Measurements from ENCODE around the gene ZNF692. TPM values are rescaled to one million over a fixed set of nuclear protein-coding genes. Genes with fewer than 3 reads are reported as not detected.

The ZNF692 gene
- total and polyA plus RNA-seq, 4 donors: 26.1 to 58.5 (median 36.3) TPM

GRCh38 chr1:248862998-248863881 lies 4.4 kb upstream of the ZNF692 start:
- peaks cover 0 to 25% (median 4%) of the 10 kb centered on the region in 5 donors for H3K4me1 ChIP-seq (ENCODE audit: control insufficient read depth in 5 of 5, insufficient read depth in 5 of 5, low read length in 5 of 5)
- no peaks in the 10 kb centered on the region for H3K27me3 ChIP-seq (ENCODE audit: control insufficient read depth in 3 of 3, insufficient read depth in 3 of 3, low read length in 2 of 3)
- H3K9ac ChIP-seq (ENCODE audit: insufficient read depth in 1 of 2, low read length in 2 of 2): peak overlapping the region in 1 of 2 donors; percentile 20
- 9 to 11% methylated on average over 39 to 46 of the region's 46 CpGs for WGBS, 2 donors
- DNase-seq (peak; percentile 84 to 90 (median 88)), ATAC-seq (ENCODE audit: insufficient read depth, low FRiP score) (peak; percentile 56)
- H3K9me3 ChIP-seq (ENCODE audit: control insufficient read depth in 4 of 4, insufficient read depth in 3 of 4, low read length in 3 of 4): no peaks in the 10 kb centered on the region
- H3K36me3 ChIP-seq (ENCODE audit: control insufficient read depth in 4 of 4, insufficient read depth in 4 of 4, low read length in 4 of 4): no peaks in the 10 kb centered on the region
- TF ChIP-seq CTCF (IDR thresholded peaks at IDR 0.05; ENCODE audit: control extremely low read depth, extremely low read depth): no peak
- H3K27ac ChIP-seq (ENCODE audit: low read depth in 1 of 2, low read length in 1 of 2): peak overlapping the region; percentile 11 to 65
- H3K4me3 ChIP-seq: peak overlapping the region; percentile 30

GRCh38 chr1:248862695-248862997 lies 3.8 kb upstream of the ZNF692 start:
- DNase-seq (no peak), ATAC-seq (ENCODE audit: insufficient read depth, low FRiP score) (no peak)
- WGBS, 2 donors: 16% methylated on average over 4 of the region's 4 CpGs
- Histone ChIP-seq H3K27me3 (ENCODE audit: control insufficient read depth in 3 of 3, insufficient read depth in 3 of 3, low read length in 2 of 3) (no peaks in the 10 kb centered on the region), H3K4me3 (no peak overlapping the region), H3K9me3 (ENCODE audit: control insufficient read depth in 4 of 4, insufficient read depth in 3 of 4, low read length in 3 of 4) (no peaks in the 10 kb centered on the region), H3K4me1 (ENCODE audit: control insufficient read depth in 5 of 5, insufficient read depth in 5 of 5, low read length in 5 of 5) (peaks cover 0 to 31% (median 4%) of the 10 kb centered on the region in 5 donors), H3K27ac (ENCODE audit: low read depth in 1 of 2, low read length in 1 of 2) (peak overlapping the region; percentile 11 to 65), H3K36me3 (ENCODE audit: control insufficient read depth in 4 of 4, insufficient read depth in 4 of 4, low read length in 4 of 4) (no peaks in the 10 kb centered on the region), H3K9ac (ENCODE audit: insufficient read depth in 1 of 2, low read length in 2 of 2) (no peak overlapping the region)
- no peak for TF ChIP-seq CTCF (IDR thresholded peaks at IDR 0.05; ENCODE audit: control extremely low read depth, extremely low read depth)

GRCh38 chr1:248861616-248862015 lies 2.7 kb upstream of the ZNF692 start:
- DNase-seq (no peak), ATAC-seq (ENCODE audit: insufficient read depth, low FRiP score) (no peak)
- 89 to 95% methylated on average over 2 of the region's 2 CpGs for WGBS, 2 donors
- Histone ChIP-seq H3K27me3 (ENCODE audit: control insufficient read depth in 3 of 3, insufficient read depth in 3 of 3, low read length in 2 of 3) (no peaks in the 10 kb centered on the region), H3K36me3 (ENCODE audit: control insufficient read depth in 4 of 4, insufficient read depth in 4 of 4, low read length in 4 of 4) (no peaks in the 10 kb centered on the region), H3K4me3 (no peak overlapping the region), H3K4me1 (ENCODE audit: control insufficient read depth in 5 of 5, insufficient read depth in 5 of 5, low read length in 5 of 5) (peaks cover 0 to 35% (median 8%) of the 10 kb centered on the region in 5 donors), H3K27ac (ENCODE audit: low read depth in 1 of 2, low read length in 1 of 2) (no peak overlapping the region), H3K9ac (ENCODE audit: insufficient read depth in 1 of 2, low read length in 2 of 2) (no peak overlapping the region), H3K9me3 (ENCODE audit: control insufficient read depth in 4 of 4, insufficient read depth in 3 of 4, low read length in 3 of 4) (no peaks in the 10 kb centered on the region)
- no peak for TF ChIP-seq CTCF (IDR thresholded peaks at IDR 0.05; ENCODE audit: control extremely low read depth, extremely low read depth)

Measured in lung (tissue), 12 donors.